HG03439 (cell line): Measurements from ENCODE around the gene SIGLEC7.

ENCODE experiments used
- ATAC-seq: cut with Tn5 transposase; IDR thresholded peaks from one replicate; pipeline ENCODE4 v1.9.1; 2021; ENCODE audit warnings: mild to moderate bottlenecking, moderate library complexity; ENCODE audit not compliant: unreplicated experiment

The SIGLEC7 gene

DNA sequence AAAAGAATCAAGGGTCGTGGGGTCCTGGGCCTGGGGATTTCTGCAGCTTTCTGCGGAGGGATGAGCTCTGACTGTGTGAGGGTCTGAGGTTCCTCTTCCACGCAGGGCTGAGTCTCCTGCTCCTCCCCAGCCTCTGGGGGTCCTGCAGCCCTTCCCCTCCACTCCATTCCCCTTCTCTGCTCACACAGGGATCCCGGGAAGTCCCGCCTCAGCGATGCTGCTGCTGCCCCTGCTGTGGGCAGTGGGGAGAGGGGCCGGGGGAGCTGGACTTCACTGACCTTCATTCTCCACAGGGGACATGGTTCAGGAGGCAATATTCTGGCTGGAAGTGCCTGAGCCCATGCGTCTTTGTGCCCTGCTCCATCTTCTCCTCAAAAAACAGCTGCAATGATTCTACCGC lies 56.5 kb downstream of the SIGLEC7 start:
- no peak for ATAC-seq

DNA sequence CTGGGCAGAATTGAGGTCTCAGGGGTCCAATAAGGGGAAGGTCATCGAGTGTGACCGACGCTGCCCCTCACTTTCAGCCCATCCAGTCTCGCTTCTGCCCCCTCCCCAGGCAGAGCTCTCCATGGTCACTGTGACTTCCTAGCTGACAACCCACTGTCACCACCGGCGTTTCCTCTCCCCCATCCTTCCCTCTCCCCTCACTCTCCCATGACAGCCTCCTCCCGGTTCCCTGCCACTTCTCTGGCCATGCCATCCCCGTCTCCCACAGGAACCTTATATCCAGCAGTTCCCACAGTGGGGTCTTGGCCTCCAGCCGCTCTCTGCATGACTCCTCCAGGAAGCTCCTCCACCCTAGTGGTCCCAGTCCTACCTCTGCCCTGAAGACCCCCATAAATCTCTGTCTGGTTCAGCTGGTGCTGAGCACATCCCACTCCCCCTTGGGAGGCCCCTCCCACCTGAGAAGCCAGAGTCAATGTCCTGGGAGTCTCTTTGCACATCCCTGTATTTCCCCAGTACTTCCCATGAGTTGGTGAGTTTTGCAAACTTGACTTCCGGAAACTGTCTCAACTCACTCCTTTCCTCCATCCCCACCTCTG lies 58.1 kb downstream of the SIGLEC7 start:
- no peak for ATAC-seq

DNA sequence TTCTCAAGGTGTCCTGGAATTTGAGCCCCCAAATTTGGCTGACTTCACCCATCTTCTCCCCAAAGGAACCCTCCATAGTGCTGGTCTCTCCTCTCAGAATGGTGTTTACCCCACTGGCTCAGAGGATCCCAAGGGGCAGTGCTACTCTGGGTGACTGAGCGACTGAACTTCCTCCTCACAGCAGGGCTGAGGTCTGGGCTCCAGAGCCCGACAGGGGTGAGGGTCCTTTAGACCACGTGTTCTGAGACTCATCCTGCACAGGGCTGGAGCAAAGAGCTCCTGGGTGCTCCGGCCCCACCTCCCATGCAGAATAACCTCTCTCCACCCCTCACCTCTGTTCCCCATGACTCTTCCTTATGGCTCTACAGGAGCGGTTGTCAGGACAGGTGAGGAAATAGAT lies 59.6 kb downstream of the SIGLEC7 start:
- ATAC-seq = no peak
